GM19395 (cell line): ENCODE measurements around the gene EPHA8.

Source experiments
- ATAC-seq: cut with Tn5 transposase; IDR thresholded peaks from one replicate; pipeline ENCODE4 v1.9.1; 2021; ENCODE audit warnings: mild to moderate bottlenecking, moderate library complexity; ENCODE audit not compliant: unreplicated experiment

Gene EPHA8

DNA sequence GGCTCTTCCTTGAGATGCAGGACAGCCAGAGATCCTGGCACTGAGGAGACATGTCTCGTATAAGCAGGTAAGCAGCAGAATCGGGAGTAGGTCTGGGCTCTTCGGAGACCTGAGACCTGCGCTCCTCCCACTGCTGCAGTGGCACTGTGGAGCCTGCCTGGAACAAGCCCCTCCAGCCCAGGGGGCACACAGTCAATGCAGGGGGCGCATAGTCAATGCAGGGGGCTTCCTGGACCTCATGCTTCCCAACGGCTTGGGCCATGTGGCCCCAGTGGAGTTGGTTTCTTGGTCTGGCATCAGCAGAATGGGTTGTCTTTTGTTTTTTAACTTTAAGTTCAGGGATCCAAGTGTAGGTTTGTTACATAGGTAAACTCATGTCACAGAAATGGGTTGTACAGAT is 27.9 kb upstream of the EPHA8 start:
- ATAC-seq = no peak

DNA sequence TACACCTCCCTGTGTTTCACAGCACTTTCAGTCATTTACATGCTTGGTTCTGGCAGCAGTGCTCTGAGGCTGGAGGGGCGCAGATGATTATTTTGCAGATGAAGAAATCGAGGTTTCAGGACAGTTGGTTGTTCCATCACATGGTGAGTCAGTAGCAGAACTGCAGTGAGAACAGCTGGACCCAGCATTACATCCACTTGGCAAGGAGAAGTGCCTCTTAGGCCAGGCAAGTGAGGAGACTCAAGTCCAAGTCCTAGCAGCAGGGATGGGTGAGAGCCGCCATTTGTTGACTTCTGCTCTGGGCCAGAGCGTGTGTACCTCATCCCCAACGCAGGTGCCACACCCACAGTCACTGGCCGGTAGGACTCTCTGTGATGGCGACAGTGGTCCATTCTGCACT is 26.8 kb upstream of the EPHA8 start:
- ATAC-seq = no peak

DNA sequence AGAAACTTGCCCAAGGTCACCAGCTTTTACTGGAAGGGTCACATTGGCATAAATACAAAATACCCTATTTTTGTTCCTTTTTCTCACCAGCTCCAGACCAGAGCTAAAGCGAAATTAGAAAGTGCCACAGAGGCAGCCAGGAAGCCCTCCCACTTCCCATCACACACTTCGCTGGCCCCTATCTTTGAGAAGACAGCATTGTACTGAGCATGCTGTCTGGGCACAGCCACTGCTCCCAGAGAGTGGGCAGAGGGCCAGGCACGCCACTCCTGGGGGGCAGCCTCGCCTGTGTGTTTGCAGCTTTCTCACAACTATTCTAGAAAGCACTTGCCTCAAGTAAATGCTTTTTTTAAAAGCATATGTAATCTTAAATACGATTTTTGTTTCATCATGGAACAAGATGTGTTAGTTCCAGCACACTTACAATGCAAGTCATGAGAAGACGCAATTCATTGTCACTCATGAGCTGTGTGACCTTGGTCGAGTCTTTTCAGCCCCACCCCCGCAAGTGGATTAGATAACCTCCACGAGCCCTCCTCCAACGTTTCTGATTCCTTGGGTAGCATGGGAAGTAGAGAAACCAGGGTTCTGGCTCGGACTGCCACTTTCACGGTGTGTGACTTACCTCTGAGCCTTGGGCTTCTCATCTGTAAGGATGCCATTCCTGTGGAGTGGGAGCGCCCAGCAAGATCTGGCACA is 25.7 kb upstream of the EPHA8 start:
- ATAC-seq = no peak

GRCh38 chr1:22539510-22540118 is 23.7 kb upstream of the EPHA8 start:
- ATAC-seq = no peak

DNA sequence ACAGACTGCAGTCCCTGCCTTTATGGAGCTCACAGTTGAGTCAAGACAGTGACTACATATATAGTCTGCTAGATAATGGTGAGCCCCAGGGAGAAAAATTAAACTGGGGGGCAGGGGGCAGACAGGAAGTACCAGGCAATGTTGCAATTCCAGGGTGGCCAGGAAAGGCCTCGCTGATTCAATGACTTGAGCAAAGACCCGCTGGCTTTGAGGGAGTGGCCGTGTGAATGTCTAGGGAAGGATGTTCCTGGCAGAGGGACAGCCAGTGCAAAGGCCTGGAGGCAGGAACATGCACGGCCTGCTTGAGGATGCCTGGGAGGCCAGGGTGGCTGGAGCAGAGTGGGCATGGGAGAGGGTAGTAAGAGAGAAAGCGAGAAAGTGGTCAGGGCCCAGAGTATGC is 23.0 kb upstream of the EPHA8 start:
- ATAC-seq = no peak

DNA sequence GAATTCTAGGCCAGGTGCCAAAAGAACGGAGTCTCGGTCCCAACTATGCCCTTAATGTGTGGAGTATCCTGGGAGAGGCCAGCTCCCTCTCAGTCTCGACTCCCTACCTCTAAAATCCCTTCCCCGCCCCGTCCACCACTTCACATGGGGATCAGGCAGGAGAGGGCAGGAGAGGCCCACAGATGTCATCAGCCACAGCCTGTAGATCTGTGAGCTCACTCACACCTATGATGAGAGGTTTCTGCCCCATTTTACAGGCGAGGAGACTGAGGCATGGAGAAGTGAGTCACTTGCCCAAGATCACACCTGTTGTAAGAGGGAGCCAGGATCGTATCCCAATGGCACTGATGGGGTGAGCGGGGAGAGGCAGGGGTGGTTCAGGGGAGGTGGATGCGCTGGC is 20.4 kb upstream of the EPHA8 start:
- no peak for ATAC-seq

GRCh38 chr1:22543679-22544078 is 19.6 kb upstream of the EPHA8 start:
- ATAC-seq = no peak

DNA sequence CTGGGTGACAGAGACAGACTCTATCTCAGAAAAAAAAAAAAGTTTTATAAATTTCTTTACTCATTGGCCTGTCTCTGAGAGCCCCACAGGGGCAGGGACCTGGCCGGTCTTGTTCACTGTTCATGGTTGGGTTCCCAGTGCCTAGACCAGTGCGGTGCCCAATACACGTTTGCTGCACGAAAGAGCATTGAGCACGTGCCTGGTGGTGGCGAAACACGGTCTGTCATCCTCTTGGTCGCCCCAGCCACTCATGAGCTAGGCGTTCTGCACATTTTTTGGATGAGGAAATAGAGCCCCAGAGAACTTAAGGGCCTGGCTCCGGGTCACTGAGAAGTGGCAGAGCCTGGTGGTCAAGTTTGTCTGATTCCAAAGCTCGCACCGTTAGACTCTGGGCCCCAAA is 18.7 kb upstream of the EPHA8 start:
- no peak for ATAC-seq

- ATAC-seq = no peak
These were observed 18.1 kb upstream of the EPHA8 start for GRCh38 chr1:22545141-22545540.

- no peak for ATAC-seq
These were observed 16.0 kb upstream of the EPHA8 start for GRCh38 chr1:22547186-22547817.

- ATAC-seq = no peak
These were observed 15.3 kb upstream of the EPHA8 start for GRCh38 chr1:22547818-22548462.

- ATAC-seq = no peak
These were observed 13.3 kb upstream of the EPHA8 start for GRCh38 chr1:22550021-22550420.

GRCh38 chr1:22551591-22551990 is 11.7 kb upstream of the EPHA8 start:
- ATAC-seq = no peak

- ATAC-seq = no peak
These were observed 11.3 kb upstream of the EPHA8 start for GRCh38 chr1:22552021-22552420.

DNA sequence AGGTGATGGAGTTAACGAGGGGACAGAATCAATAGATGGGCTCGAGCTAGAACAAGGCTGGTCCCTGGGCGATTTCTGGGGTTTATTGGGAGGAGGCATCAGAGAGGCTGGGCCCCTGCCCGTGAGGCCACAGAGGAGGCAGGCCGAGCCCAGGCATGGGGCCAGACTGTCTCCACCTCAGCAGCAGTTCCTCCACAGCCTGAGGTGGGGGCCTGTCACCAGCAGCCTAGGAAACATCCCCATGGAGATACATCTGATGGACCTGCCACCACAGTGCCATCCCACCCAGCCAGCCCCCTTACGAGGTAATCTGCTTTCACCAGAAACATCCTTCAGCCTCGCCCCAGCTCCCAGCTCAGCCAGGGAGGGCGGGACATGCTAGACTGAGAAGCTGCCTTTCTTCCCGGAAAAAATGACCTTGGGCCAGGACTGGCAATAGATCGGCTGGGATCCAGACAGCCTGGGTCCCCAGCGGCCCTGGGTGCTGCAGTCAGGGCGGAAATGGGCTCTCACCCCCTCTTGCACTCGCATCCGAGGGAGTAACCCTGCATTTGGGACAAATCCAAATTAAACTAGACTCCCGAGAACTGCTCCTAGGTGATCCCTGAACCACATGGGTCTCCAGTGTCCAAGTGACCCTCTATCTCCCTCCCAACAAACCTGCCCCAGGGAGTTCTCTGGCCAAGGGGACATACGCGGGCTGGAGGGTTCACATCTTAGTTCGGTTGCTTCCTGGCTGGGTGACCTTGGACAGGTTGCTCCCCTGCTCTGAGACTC is 10.0 kb upstream of the EPHA8 start:
- no peak for ATAC-seq

GRCh38 chr1:22553991-22554522 is 9.2 kb upstream of the EPHA8 start:
- ATAC-seq = no peak

GRCh38 chr1:22555371-22555656 is 8.0 kb upstream of the EPHA8 start:
- ATAC-seq = no peak

GRCh38 chr1:22556391-22557104 is 6.7 kb upstream of the EPHA8 start:
- no peak for ATAC-seq

- no peak for ATAC-seq
These were observed 5.8 kb upstream of the EPHA8 start for GRCh38 chr1:22557341-22557950.
